Stomach smooth muscle (tissue), 2 donors: ENCODE measurements around the gene TPO.

Experiments
- H3K27ac ChIP-seq: one replicate; pipeline ENCODE4 v1.7.0; 2013; ENCODE audit warnings: mild to moderate bottlenecking, low read length, inconsistent platforms
- H3K27me3 ChIP-seq, 2 donors: one replicate each; pipeline ENCODE4 v1.7.0; 2013; ENCODE audit warnings: low read length in 2 of 2; ENCODE audit not compliant: insufficient read depth in 2 of 2, control insufficient read depth in 1 of 2
- H3K36me3 ChIP-seq, 2 donors: one replicate each; pipeline ENCODE4 v1.7.0; 2013; ENCODE audit warnings: low read length in 2 of 2; ENCODE audit not compliant: control insufficient read depth in 2 of 2, insufficient read depth in 2 of 2
- H3K4me1 ChIP-seq: one replicate; pipeline ENCODE4 v1.7.0; 2013; ENCODE audit warnings: low read length; ENCODE audit not compliant: control insufficient read depth, insufficient read depth
- H3K4me3 ChIP-seq, 2 donors: one replicate each; pipeline ENCODE4 v1.7.0; 2013; ENCODE audit warnings: low read length in 2 of 2
- H3K9ac ChIP-seq, 2 donors: one replicate each; pipeline ENCODE4 v1.7.0; 2013; ENCODE audit warnings: low read length in 2 of 2, mild to moderate bottlenecking in 1 of 2
- H3K9me3 ChIP-seq, 2 donors: one replicate each; pipeline ENCODE4 v1.7.0; 2013; ENCODE audit warnings: low read length in 2 of 2; ENCODE audit not compliant: control insufficient read depth in 2 of 2
- donor health status: healthy.
- donor health status: Pancreatic carcinoma.

Gene TPO

GRCh38 chr2:1502891-1503304, 89.6 kb downstream of the TPO start:
- Histone ChIP-seq H3K9ac (no peak overlapping the region), H3K4me3 (no peak overlapping the region), H3K27ac (no peak overlapping the region), H3K9me3 (no peaks in the 10 kb centered on the region), H3K27me3 (no peaks in the 10 kb centered on the region), H3K36me3 (no peaks in the 10 kb centered on the region), H3K4me1 (no peaks in the 10 kb centered on the region)

- no peaks in the 10 kb centered on the region for H3K27me3 ChIP-seq
- H3K36me3 ChIP-seq = no peaks in the 10 kb centered on the region
- H3K9ac ChIP-seq = no peak overlapping the region
- H3K9me3 ChIP-seq = no peaks in the 10 kb centered on the region
- no peak overlapping the region for H3K27ac ChIP-seq
- H3K4me1 ChIP-seq = no peaks in the 10 kb centered on the region
- H3K4me3 ChIP-seq = no peak overlapping the region
These were observed 90.4 kb downstream of the TPO start for GRCh38 chr2:1503471-1504310.

GRCh38 chr2:1504311-1504750, 91.1 kb downstream of the TPO start:
- Histone ChIP-seq H3K9me3 (no peaks in the 10 kb centered on the region), H3K36me3 (no peaks in the 10 kb centered on the region)

GRCh38 chr2:1505031-1505441, 91.8 kb downstream of the TPO start:
- no peak overlapping the region for H3K27ac ChIP-seq
- no peaks in the 10 kb centered on the region for H3K4me1 ChIP-seq
- no peak overlapping the region for H3K9ac ChIP-seq
- no peaks in the 10 kb centered on the region for H3K9me3 ChIP-seq
- H3K36me3 ChIP-seq = no peaks in the 10 kb centered on the region
- no peak overlapping the region for H3K4me3 ChIP-seq
- peaks cover 0 to 2% of the 10 kb centered on the region in 2 donors for H3K27me3 ChIP-seq

More at GRCh38 chr2:1504311-1504750, 91.1 kb downstream of the TPO start:
- H3K27me3 ChIP-seq = no peaks in the 10 kb centered on the region
- no peaks in the 10 kb centered on the region for H3K4me1 ChIP-seq
- no peak overlapping the region for H3K27ac ChIP-seq
- no peak overlapping the region for H3K4me3 ChIP-seq
- H3K9ac ChIP-seq = no peak overlapping the region

GRCh38 chr2:1509271-1510065, 96.2 kb downstream of the TPO start:
- H3K27me3 ChIP-seq = peaks cover 5 to 11% of the 10 kb centered on the region in 2 donors
- H3K27ac ChIP-seq = no peak overlapping the region
- H3K36me3 ChIP-seq = no peaks in the 10 kb centered on the region

GRCh38 chr2:1510176-1510575, 96.9 kb downstream of the TPO start:
- H3K36me3 ChIP-seq = no peaks in the 10 kb centered on the region
- peaks cover 5 to 11% of the 10 kb centered on the region in 2 donors for H3K27me3 ChIP-seq
- H3K27ac ChIP-seq = no peak overlapping the region
- no peak overlapping the region for H3K9ac ChIP-seq
- H3K9me3 ChIP-seq = no peaks in the 10 kb centered on the region
- H3K4me3 ChIP-seq = no peak overlapping the region
- H3K4me1 ChIP-seq = no peaks in the 10 kb centered on the region

More at GRCh38 chr2:1509271-1510065, 96.2 kb downstream of the TPO start:
- H3K9me3 ChIP-seq = no peaks in the 10 kb centered on the region
- no peak overlapping the region for H3K4me3 ChIP-seq
- H3K9ac ChIP-seq = no peak overlapping the region
- no peaks in the 10 kb centered on the region for H3K4me1 ChIP-seq

- Histone ChIP-seq H3K36me3 (no peaks in the 10 kb centered on the region), H3K27me3 (peaks cover 5 to 11% of the 10 kb centered on the region in 2 donors), H3K27ac (no peak overlapping the region), H3K4me1 (no peaks in the 10 kb centered on the region), H3K9me3 (no peaks in the 10 kb centered on the region), H3K9ac (no peak overlapping the region), H3K4me3 (no peak overlapping the region)
These were observed 98.2 kb downstream of the TPO start for GRCh38 chr2:1511455-1511854.

- no peak overlapping the region for H3K27ac ChIP-seq
- no peak overlapping the region for H3K4me3 ChIP-seq
- no peaks in the 10 kb centered on the region for H3K36me3 ChIP-seq
- no peak overlapping the region for H3K9ac ChIP-seq
- no peaks in the 10 kb centered on the region for H3K4me1 ChIP-seq
- no peaks in the 10 kb centered on the region for H3K9me3 ChIP-seq
- peaks cover 5 to 11% of the 10 kb centered on the region in 2 donors for H3K27me3 ChIP-seq
These were observed 99.3 kb downstream of the TPO start for GRCh38 chr2:1512321-1513289.

GRCh38 chr2:1514391-1515072, 101.3 kb downstream of the TPO start:
- Histone ChIP-seq H3K4me1 (no peaks in the 10 kb centered on the region), H3K4me3 (no peak overlapping the region), H3K27me3 (peaks cover 5 to 11% of the 10 kb centered on the region in 2 donors), H3K9me3 (no peaks in the 10 kb centered on the region), H3K9ac (no peak overlapping the region), H3K36me3 (no peaks in the 10 kb centered on the region), H3K27ac (no peak overlapping the region)

GRCh38 chr2:1515073-1515430, 101.8 kb downstream of the TPO start:
- Histone ChIP-seq H3K4me3 (no peak overlapping the region), H3K27ac (no peak overlapping the region), H3K27me3 (peaks cover 2 to 11% of the 10 kb centered on the region in 2 donors), H3K9me3 (no peaks in the 10 kb centered on the region), H3K36me3 (no peaks in the 10 kb centered on the region), H3K4me1 (no peaks in the 10 kb centered on the region), H3K9ac (no peak overlapping the region)
